ENCODE measurements around the gene AKAP1.

GRCh38 chr17:57092171-57092570 lies 7.1 kb downstream of the AKAP1 start:
- TF ChIP-seq TAF1 (IDR thresholded peaks at IDR 0.05; ENCODE audit: borderline replicate concordance, low read depth, low read length) (no peak), CTCF (IDR thresholded peaks at IDR 0.05) (no peak), POLR2AphosphoS5 (IDR thresholded peaks at IDR 0.05; ENCODE audit: low read depth, low read length) (no peak), ELF1 (IDR thresholded peaks at IDR 0.05) (no peak), USF1 (IDR thresholded peaks at IDR 0.05; ENCODE audit: borderline replicate concordance, low read depth) (no peak), CHD2 (IDR thresholded peaks at IDR 0.05; ENCODE audit: low read length, partially characterized antibody) (no peak)

Data from SK-N-SH (cell line).